ENCODE data around the gene TRPM5. TPM values are rescaled to one million over a fixed set of nuclear protein-coding genes. Genes with fewer than 3 reads are reported as not detected.

The TRPM5 gene
- polyA plus RNA-seq, 1 donor from 2014 or later = not detected

DNA sequence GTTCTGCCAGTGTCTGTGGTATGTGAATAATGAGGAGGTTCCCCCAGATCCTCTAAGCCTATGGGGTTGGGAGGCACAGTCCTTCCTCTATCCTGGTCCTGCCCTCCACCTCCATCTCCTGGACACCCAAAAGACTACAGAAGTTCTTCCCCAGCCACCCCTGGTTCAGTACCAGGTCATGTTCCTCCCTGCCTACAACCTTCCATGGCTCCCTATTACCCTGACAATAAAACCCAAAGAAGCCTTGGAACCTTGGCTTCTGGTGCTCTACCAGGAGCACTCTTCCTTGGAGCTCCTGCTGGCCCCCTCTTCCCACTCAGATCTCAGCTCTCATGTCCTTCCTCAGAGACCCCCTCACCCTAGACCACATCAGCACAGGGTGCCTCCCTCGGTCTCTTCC lies 12.9 kb downstream of the TRPM5 start:
- no peaks in the 10 kb centered on the region for H3K27me3 Mint-ChIP-seq
- no peak overlapping the region for H3K27ac Mint-ChIP-seq
- H3K4me1 Mint-ChIP-seq = no peaks in the 10 kb centered on the region
- no peaks in the 10 kb centered on the region for H3K36me3 Mint-ChIP-seq
- H3K9me3 Mint-ChIP-seq = no peaks in the 10 kb centered on the region
- H3K4me3 Mint-ChIP-seq = no peak overlapping the region

DNA sequence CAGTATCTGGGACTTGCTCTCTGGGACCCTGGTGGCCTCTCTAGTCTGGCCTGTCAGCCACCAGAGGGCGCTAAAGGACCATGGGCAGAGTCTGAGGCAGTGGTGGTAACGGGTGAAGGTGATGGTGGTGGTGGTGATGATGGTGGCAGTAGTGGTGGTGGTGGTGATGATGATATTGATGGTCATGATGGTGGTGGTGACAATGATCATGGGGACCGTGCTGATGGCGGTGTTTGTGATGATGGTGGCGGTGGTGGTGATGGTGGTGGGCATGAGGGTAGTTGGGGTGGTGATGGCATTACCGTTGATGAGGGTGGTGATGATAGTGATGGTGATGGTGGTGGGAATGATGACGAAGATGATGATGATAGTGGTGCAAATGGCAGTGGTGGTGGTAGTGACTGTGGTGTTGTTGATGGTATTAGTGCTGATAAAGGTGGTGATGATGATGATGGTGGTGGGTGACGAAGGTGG lies 16.0 kb downstream of the TRPM5 start:
- Mint-ChIP-seq H3K4me1 (no peaks in the 10 kb centered on the region), H3K27me3 (no peaks in the 10 kb centered on the region), H3K36me3 (no peaks in the 10 kb centered on the region), H3K9me3 (no peaks in the 10 kb centered on the region), H3K27ac (no peak overlapping the region), H3K4me3 (no peak overlapping the region)

DNA sequence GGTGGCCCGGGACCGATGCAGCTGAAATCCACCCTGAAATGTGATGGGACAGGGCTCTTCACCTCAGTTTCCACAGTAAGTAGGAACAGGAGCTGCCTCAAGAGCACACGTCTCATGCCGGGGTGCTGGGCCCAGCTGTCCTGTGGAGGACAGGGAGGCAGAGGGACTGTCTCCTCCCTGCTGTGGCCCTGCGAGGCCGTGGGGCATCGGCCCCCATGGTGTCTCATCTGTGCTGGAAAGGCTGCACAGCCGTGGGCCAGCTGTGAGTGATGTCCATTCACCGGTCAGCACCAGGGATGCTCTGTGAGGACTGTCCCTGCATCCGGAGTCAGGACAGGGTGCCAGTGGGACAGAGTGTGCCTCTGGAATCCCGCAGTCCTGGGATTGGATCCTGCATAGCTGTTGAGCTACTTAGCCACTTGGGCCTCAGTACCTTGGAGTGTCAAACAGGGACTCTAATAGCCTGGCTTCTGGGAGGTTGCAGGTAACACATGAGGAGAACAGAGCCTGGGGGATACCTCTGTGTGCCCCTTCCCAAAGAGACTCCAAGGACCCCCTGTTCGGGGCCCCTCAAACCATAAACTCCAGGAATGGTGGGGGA lies 16.5 kb downstream of the TRPM5 start:
- Mint-ChIP-seq H3K27me3 (no peaks in the 10 kb centered on the region), H3K4me1 (no peaks in the 10 kb centered on the region), H3K4me3 (no peak overlapping the region), H3K27ac (no peak overlapping the region), H3K9me3 (no peaks in the 10 kb centered on the region), H3K36me3 (no peaks in the 10 kb centered on the region)

DNA sequence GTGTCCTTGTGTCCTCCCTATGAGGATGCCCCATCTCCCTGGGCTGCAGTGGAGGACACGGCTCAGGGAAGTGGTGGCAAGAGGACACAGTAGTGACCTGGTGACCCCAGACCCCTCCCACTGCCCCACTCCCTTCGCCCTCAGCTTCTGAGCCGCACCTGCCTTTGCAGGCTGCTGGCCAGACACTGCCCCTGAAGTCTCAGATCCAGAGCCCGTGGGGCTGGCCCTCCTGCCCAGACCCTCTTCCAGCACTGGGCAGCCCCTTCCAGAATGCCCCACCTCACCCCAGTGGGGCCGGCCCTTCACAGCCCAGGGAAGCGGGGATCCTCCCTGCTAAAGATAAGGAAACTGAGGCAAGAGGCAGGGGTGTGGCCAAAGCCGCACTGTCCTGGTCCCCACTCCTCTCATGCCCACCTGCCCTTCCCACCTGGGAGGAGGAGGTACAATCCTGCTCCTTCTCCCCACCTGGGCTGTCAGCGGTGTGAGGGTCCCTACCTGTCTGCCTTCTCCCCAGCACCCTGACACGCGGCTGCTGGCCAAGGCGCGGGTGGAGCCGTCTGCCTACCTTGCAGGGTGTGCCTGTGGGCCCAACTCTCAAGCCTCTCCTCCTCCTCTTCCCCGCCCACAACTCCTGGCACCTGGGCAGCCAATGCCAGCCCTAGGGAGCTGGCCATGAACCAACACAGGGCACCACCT lies 17.3 kb downstream of the TRPM5 start:
- Mint-ChIP-seq H3K27ac (no peak overlapping the region), H3K9me3 (no peaks in the 10 kb centered on the region), H3K4me3 (no peak overlapping the region), H3K27me3 (no peaks in the 10 kb centered on the region), H3K4me1 (no peaks in the 10 kb centered on the region), H3K36me3 (no peaks in the 10 kb centered on the region)

DNA sequence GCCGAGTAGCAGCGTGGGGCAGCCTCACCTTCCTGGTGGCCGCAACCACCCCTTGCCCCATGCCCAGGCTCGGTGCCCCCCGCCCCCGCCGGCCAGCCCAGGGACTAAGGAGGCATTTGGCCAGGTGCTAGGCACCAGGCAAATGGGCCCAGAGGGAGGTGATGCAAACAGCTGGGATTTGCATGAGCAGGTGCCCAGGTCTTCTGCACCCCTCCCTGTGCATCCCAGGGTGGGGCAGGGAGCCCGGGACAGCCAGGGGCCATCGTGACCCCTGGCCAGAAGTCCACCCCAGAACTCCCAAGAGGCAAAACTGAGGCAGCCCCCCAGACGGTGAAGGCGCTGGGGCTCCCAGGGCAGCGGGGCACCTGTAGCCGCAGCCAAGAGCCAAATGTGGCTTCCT lies 18.1 kb downstream of the TRPM5 start:
- no peak overlapping the region for H3K27ac Mint-ChIP-seq
- no peak overlapping the region for H3K4me3 Mint-ChIP-seq
- no peaks in the 10 kb centered on the region for H3K36me3 Mint-ChIP-seq
- H3K9me3 Mint-ChIP-seq = no peaks in the 10 kb centered on the region
- no peaks in the 10 kb centered on the region for H3K27me3 Mint-ChIP-seq
- H3K4me1 Mint-ChIP-seq = no peaks in the 10 kb centered on the region

DNA sequence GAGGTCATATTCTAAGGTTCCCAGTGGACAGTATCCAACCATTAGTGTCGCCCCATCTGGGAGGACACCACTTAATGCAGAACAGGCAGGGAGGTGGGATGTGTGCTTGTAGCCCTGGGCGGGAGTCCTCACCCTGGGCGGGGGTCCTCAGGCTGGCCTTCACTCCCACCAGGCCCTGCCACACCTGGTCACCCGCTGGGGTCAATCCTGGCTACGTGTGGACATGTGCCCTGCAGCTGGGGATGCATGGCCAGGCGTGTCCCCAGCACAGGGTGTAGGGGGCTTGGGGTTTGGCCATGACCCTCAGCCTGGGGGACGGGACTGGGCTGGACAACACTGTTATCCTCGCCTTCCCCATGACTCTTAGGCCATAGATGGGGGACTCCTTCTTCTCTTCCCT lies 18.8 kb downstream of the TRPM5 start:
- Mint-ChIP-seq H3K4me3 (no peak overlapping the region), H3K9me3 (no peaks in the 10 kb centered on the region), H3K27me3 (no peaks in the 10 kb centered on the region), H3K27ac (peak overlapping the region in 1 of 3 donors; percentile 23), H3K36me3 (no peaks in the 10 kb centered on the region), H3K4me1 (peaks cover 0 to 1% (median 1%) of the 10 kb centered on the region in 3 donors)

DNA sequence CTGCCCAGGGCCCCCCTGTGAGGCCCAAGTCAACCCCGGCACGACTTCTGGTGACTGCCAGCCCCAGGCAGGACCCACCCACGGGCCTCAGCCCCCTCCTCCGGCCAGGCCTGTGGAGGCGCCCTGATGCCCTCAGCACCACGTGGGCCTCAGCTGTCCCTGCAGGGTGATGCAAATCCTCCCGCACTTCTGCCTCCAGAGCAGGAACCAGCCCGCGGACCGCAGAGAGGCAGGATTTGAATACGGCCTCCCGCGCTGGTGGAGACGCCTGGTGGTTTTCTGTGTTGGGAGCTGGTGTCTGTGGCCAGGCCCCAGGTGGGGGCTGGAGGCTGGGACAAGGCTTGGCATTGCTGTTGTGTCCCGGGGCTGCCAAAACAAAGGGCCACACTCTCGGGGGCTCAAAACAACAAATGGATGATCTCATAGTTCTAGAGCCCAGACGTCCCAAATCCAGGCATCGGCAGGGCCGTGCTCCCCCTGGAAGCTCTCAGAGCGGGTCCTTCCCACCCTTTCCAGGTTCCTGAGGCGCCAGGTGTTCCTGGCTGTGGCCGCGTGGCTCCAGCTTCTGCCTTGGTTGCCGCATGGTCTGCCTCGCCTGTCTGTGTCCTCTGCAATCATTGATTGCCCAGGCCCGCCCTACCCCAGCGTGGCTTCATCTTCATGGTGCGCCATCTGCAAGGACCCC lies 19.4 kb downstream of the TRPM5 start:
- Mint-ChIP-seq H3K4me1 (peaks cover 0 to 2% (median 1%) of the 10 kb centered on the region in 3 donors), H3K4me3 (no peak overlapping the region)

DNA sequence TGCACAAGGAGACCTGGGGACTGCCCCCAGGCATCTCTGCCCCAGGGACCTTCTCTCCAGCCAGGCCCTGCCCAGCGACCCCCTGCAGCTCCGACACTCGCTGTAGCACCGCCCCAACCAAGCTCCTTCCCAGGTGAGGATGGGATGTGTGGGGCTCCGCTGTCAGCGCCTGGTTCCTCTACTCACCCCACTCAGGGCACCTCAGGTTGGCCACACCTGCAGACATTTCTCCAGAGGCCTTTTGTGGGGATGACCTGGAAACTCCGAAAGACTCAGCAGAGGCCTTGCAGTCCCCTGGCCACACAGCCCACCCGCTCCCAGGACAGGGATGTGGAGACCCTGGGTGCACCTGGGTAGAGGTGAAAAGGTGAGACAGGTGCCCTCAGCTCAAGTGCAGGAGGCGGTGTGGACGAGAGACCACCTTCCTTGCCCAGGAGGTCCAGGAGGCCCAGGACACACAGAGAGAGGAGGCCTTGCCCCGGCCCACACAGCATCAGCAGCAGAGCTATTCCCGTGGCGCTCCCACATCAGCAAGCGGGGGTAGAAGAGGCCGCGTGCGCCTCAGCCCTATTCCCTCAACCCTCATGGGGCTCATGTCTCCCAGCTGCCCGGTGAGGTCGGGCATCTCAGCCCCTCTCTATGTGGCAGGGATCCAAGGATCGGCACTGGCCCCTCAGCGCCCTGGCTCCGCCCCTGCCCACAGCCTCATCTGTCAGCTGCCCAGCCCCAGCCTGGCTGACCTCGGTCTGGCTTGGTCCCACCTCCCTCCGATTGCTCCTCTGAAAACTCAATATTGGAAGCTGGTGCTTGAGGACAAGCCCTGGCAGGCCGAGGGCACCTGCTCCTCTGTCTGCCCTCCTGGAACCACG lies 20.9 kb downstream of the TRPM5 start:
- H3K27ac Mint-ChIP-seq = no peak overlapping the region
- no peaks in the 10 kb centered on the region for H3K36me3 Mint-ChIP-seq
- H3K27me3 Mint-ChIP-seq = no peaks in the 10 kb centered on the region
- H3K4me1 Mint-ChIP-seq = peaks cover 3 to 5% (median 4%) of the 10 kb centered on the region in 3 donors
- H3K4me3 Mint-ChIP-seq = no peak overlapping the region
- no peaks in the 10 kb centered on the region for H3K9me3 Mint-ChIP-seq

More for the DNA sequence above, 19.4 kb downstream of the TRPM5 start:
- Mint-ChIP-seq H3K27ac (no peak overlapping the region), H3K9me3 (no peaks in the 10 kb centered on the region), H3K36me3 (no peaks in the 10 kb centered on the region), H3K27me3 (no peaks in the 10 kb centered on the region)

DNA sequence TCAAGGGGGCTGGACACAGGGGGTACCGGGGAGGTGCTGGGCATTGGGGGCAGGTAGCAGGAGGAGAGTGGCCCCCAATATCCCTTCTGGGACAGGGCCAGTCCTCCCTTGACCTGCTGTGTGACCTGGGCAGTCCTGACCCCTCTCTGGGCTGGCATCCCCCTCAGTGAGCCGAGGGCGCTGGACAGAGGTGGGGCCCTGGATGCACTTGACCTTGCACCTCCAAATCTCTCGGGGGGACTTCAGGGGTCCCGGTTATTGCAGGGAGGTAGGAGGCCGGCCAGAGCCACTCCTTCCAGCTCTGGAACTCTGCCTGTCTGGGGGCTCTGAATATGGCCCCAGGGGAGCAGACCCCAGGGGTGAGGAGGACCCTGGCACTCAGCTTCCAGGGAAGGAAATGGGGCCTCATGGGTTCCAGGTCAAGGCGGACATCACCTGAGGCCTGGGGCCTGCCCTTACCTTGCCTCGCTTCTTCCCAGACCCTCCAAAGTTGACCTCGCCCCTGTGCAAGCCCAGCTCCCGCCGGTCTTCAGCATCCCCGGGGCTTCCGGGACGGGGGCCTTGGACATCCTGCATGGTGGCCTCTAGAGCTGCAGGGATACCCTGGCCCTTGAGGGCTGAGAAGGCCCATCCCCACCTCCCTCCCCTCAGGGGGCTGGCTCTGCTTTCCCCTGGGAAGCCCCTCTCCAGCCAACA lies 21.7 kb downstream of the TRPM5 start:
- peaks cover 3 to 5% (median 4%) of the 10 kb centered on the region in 3 donors for H3K4me1 Mint-ChIP-seq

DNA sequence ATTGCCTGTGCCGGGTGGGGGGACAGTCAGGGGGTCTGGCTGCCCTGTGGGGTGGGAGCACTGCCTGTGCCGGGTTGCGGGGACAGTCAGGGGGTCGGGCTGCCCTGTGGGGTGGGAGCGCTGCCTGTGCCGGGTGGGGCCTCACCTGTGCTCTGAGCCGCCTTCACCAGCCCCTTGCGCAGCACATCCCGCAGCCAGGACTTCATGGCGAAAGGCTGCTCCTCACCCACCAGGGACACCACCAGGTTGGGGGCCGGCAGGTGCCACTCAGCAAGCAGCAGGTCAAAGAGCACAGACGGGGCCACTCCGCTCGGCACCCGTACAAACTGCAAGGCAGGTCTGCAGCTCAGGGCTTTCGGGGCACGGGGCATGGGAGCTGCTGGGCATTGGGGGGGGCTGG lies 22.3 kb downstream of the TRPM5 start:
- no peak overlapping the region for H3K4me3 Mint-ChIP-seq
- peaks cover 3 to 5% (median 4%) of the 10 kb centered on the region in 3 donors for H3K4me1 Mint-ChIP-seq
- no peaks in the 10 kb centered on the region for H3K9me3 Mint-ChIP-seq
- no peaks in the 10 kb centered on the region for H3K27me3 Mint-ChIP-seq
- no peak overlapping the region for H3K27ac Mint-ChIP-seq
- H3K36me3 Mint-ChIP-seq = no peaks in the 10 kb centered on the region

More for the DNA sequence above, 21.7 kb downstream of the TRPM5 start:
- no peaks in the 10 kb centered on the region for H3K27me3 Mint-ChIP-seq
- H3K4me3 Mint-ChIP-seq = no peak overlapping the region
- H3K36me3 Mint-ChIP-seq = no peaks in the 10 kb centered on the region
- H3K27ac Mint-ChIP-seq = no peak overlapping the region
- H3K9me3 Mint-ChIP-seq = no peaks in the 10 kb centered on the region

DNA sequence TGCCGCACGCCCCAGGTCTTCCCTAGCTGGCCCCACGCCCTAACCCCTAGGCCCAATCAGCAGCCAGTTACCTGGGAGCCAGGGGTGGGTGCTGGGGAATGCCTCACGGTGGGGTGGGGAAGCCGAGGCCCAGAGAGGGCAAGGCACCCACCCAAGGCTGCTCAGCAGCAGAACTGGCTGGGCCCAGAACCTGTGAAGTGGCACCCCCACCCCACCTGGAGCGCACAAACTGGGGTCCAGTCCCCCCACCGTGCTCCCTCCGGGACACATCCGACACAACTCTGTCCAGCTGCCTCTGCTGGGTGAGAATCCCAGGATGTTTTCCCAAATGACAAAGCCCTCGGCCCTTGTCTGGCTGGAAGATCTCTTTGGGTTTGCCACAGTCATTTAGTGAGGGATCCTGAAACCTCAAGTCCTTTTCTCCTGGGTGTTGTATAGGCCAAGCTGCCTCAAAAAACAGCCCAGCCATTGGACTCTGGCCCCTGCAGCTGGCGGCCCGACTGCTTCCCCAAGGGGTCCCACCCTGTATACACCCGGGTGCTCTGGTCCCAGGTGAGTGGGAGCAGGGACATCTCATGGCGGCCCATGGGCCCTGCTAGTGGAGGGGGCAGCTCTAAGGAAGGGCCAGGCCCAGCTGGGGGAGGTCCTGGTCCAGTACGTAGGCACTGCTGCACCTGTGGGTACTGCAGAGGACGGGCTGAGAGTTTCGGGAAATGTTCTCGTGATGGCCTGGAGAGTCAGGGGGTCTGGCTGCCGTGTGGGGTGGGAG lies 22.9 kb downstream of the TRPM5 start:
- H3K9me3 Mint-ChIP-seq = no peaks in the 10 kb centered on the region
- no peak overlapping the region for H3K4me3 Mint-ChIP-seq
- H3K27me3 Mint-ChIP-seq = no peaks in the 10 kb centered on the region
- peaks cover 3 to 5% (median 4%) of the 10 kb centered on the region in 3 donors for H3K4me1 Mint-ChIP-seq
- no peak overlapping the region for H3K27ac Mint-ChIP-seq
- H3K36me3 Mint-ChIP-seq = no peaks in the 10 kb centered on the region

DNA sequence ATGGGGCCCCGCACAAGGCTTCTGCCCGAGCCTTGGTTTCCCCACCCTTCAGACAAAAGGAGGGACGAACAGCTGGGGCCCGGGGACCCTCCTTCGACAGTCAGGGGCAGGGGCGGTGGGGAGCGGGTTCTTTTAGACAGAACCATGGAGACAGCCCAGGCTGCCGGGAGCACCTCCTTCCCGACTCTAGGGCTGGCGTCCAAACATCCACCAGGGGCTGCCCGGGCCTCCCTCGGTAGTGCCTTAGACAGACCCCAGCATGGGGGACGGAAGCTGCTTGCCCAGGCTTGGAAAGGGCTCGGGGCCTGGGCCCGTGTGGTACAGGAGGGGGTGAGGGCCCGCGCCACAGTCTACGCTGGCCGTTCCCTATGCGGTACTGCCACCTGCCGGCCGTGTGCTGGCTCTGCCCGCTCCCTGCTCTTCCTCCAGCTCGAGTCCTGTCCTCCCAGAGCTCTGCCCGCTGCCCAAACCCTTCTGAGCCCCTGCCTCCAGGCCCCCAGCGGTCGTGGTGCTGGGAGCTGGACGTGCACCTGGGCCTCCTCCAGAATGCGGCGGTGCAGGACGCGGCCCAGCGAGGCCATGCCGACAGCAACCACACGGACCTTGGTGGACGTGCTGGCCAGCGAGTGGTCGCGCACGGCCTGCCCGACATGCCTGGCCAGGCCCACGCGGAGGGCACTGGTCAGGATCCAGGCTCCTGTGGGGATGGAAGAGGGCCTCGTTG lies 23.6 kb downstream of the TRPM5 start:
- H3K4me1 Mint-ChIP-seq = peaks cover 3 to 5% (median 4%) of the 10 kb centered on the region in 3 donors
- no peak overlapping the region for H3K27ac Mint-ChIP-seq
- H3K4me3 Mint-ChIP-seq = no peak overlapping the region
- H3K27me3 Mint-ChIP-seq = no peaks in the 10 kb centered on the region
- no peaks in the 10 kb centered on the region for H3K9me3 Mint-ChIP-seq
- H3K36me3 Mint-ChIP-seq = no peaks in the 10 kb centered on the region
